ENCODE results near the gene SRCAP.

Gene SRCAP

DNA sequence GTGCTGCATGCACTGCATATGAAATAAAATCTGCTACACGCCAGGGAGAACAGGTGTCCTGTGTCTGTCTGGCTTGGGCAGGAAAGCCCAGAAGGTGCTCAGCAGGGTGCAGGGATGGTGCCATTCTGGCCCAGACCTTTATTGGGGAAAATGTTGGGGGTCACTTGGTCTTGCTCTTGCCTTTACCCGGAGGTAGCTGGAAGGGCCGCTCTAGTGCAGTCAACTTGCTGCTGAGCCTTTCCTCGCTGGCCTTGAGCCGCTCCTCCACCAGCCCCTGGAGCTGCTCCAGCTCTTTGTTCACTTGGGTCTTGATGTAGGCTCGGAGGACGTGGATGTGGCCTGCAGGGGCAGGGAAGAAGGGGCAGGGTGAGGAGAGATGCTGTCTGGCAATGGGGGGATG, 58.3 kb downstream of the SRCAP start:
- Histone ChIP-seq H3K79me1 (ENCODE audit: low read length) (no peaks in the 10 kb centered on the region), H2BK15ac (replicated peaks; ENCODE audit: low read depth) (no peak overlapping the region), H3K23ac (ENCODE audit: low read length) (no peak overlapping the region), H3K4me3 (ENCODE audit: low read length) (no peak overlapping the region), H3K27me3 (ENCODE audit: insufficient read depth, low read length, poor library complexity) (no peaks in the 10 kb centered on the region), H3K56ac (ENCODE audit: low read length) (no peak overlapping the region), H4K8ac (ENCODE audit: low read depth, low read length) (no peak overlapping the region), H2BK5ac (ENCODE audit: low read length) (no peak overlapping the region), H3K36me3 (ENCODE audit: control insufficient read depth, insufficient read depth, low read length) (peaks cover 10% of the 10 kb centered on the region), H2BK120ac (ENCODE audit: low read depth, low read length) (no peak overlapping the region), H3K9ac (ENCODE audit: low read length) (no peak overlapping the region), H3K4me2 (ENCODE audit: low read length) (no peak overlapping the region), H3K27ac (ENCODE audit: low read depth, low read length) (no peak overlapping the region), H3K4me1 (ENCODE audit: control insufficient read depth, low read depth, low read length) (no peaks in the 10 kb centered on the region), H2AK5ac (ENCODE audit: low read length) (no peak overlapping the region), H3K4ac (ENCODE audit: low read depth, low read length) (no peak overlapping the region), H3K79me2 (ENCODE audit: control insufficient read depth, insufficient read depth, low read length) (no peaks in the 10 kb centered on the region), H3K18ac (ENCODE audit: low read length) (no peak overlapping the region), H4K5ac (ENCODE audit: low read length) (no peak overlapping the region)
- no CpG with 5 or more reads among the region's 7 CpGs for WGBS (ENCODE audit: extremely low coverage, insufficient coverage, low lambda C conversion rate)
- no peak for DNase-seq

DNA sequence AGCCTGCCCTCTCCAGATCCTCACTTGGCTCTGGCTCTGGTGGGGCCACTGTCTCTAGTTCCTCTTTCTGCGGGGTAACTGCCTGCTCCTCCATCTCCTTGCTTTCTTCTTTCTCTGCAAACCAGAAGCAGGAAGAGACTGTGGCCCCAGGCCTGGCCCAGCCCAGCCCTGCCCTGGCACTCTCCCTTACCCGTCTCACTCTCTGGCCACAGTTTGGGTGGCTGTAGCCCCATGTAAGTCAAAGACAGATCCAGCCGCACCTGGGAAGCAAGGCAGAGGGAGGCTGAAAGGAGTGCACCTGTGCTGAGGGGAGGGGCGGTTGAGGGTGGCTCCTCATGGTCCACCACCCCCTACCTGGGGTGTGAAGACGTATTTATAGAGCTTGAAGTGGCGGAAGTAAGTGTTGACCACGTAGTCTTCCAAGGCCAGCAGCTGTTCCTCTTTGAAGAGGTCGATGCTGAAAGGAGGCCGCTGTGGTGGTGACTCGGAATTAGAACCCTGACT, 60.1 kb downstream of the SRCAP start:
- Histone ChIP-seq H4K8ac (ENCODE audit: low read depth, low read length) (no peak overlapping the region), H3K23ac (ENCODE audit: low read length) (no peak overlapping the region), H3K18ac (ENCODE audit: low read length) (no peak overlapping the region), H2AK5ac (ENCODE audit: low read length) (no peak overlapping the region), H3K36me3 (ENCODE audit: control insufficient read depth, insufficient read depth, low read length) (peaks cover 6% of the 10 kb centered on the region), H3K4ac (ENCODE audit: low read depth, low read length) (no peak overlapping the region), H3K56ac (ENCODE audit: low read length) (no peak overlapping the region), H2BK120ac (ENCODE audit: low read depth, low read length) (no peak overlapping the region), H2BK5ac (ENCODE audit: low read length) (no peak overlapping the region), H2BK15ac (replicated peaks; ENCODE audit: low read depth) (no peak overlapping the region), H3K4me1 (ENCODE audit: control insufficient read depth, low read depth, low read length) (no peaks in the 10 kb centered on the region), H3K9ac (ENCODE audit: low read length) (no peak overlapping the region), H3K27ac (ENCODE audit: low read depth, low read length) (no peak overlapping the region), H3K27me3 (ENCODE audit: insufficient read depth, low read length, poor library complexity) (no peaks in the 10 kb centered on the region), H3K4me3 (ENCODE audit: low read length) (no peak overlapping the region), H4K5ac (ENCODE audit: low read length) (no peak overlapping the region), H3K79me1 (ENCODE audit: low read length) (peaks cover 9% of the 10 kb centered on the region), H3K4me2 (ENCODE audit: low read length) (no peak overlapping the region), H3K79me2 (ENCODE audit: control insufficient read depth, insufficient read depth, low read length) (peaks cover 14% of the 10 kb centered on the region)
- no peak for DNase-seq
- no CpG with 5 or more reads among the region's 10 CpGs for WGBS (ENCODE audit: extremely low coverage, insufficient coverage, low lambda C conversion rate)

DNA sequence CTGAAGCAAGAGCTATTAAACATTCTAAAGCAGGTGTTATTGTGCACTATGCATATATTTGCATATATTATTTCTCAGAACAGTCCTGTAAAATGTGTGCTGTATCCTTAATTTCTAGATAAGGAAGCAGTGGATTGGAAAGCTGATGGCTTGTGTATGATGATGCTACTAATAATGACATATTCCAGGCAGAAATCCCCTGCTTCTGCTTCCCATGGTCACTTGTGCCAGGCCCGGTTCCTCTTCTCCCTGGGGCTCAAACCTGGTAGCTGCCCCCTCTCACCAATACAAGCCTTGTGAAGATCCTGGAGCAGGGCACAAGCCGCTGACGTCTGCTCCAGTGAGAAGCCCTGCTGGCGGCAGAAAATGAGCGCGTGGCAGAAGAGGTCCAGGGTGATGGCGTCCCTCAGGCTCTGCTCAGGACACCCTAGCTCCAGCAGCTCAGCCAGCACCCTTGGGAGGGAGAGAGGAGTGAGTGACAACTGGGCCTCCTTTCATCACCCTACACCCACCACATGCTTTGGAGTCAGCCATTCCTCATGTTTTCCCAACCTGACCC, 61.1 kb downstream of the SRCAP start:
- no peak overlapping the region for H3K56ac ChIP-seq (ENCODE audit: low read length)
- no peak overlapping the region for H3K9ac ChIP-seq (ENCODE audit: low read length)
- no peak overlapping the region for H3K27ac ChIP-seq (ENCODE audit: low read depth, low read length)
- H3K4ac ChIP-seq (ENCODE audit: low read depth, low read length): no peak overlapping the region
- no peak overlapping the region for H2BK15ac ChIP-seq (replicated peaks; ENCODE audit: low read depth)
- peaks cover 13% of the 10 kb centered on the region for H3K79me1 ChIP-seq (ENCODE audit: low read length)
- H2AK5ac ChIP-seq (ENCODE audit: low read length): no peak overlapping the region
- H4K5ac ChIP-seq (ENCODE audit: low read length): no peak overlapping the region
- no peaks in the 10 kb centered on the region for H3K27me3 ChIP-seq (ENCODE audit: insufficient read depth, low read length, poor library complexity)
- H3K4me2 ChIP-seq (ENCODE audit: low read length): no peak overlapping the region
- H3K4me1 ChIP-seq (ENCODE audit: control insufficient read depth, low read depth, low read length): no peaks in the 10 kb centered on the region
- no peak overlapping the region for H3K18ac ChIP-seq (ENCODE audit: low read length)
- H2BK120ac ChIP-seq (ENCODE audit: low read depth, low read length): no peak overlapping the region
- no peak overlapping the region for H2BK5ac ChIP-seq (ENCODE audit: low read length)
- no peak overlapping the region for H3K4me3 ChIP-seq (ENCODE audit: low read length)
- no CpG with 5 or more reads among the region's 7 CpGs for WGBS (ENCODE audit: extremely low coverage, insufficient coverage, low lambda C conversion rate)
- H3K79me2 ChIP-seq (ENCODE audit: control insufficient read depth, insufficient read depth, low read length): peaks cover 15% of the 10 kb centered on the region
- H4K8ac ChIP-seq (ENCODE audit: low read depth, low read length): no peak overlapping the region
- H3K23ac ChIP-seq (ENCODE audit: low read length): no peak overlapping the region
- no peak for DNase-seq
- H3K36me3 ChIP-seq (ENCODE audit: control insufficient read depth, insufficient read depth, low read length): peaks cover 4% of the 10 kb centered on the region

DNA sequence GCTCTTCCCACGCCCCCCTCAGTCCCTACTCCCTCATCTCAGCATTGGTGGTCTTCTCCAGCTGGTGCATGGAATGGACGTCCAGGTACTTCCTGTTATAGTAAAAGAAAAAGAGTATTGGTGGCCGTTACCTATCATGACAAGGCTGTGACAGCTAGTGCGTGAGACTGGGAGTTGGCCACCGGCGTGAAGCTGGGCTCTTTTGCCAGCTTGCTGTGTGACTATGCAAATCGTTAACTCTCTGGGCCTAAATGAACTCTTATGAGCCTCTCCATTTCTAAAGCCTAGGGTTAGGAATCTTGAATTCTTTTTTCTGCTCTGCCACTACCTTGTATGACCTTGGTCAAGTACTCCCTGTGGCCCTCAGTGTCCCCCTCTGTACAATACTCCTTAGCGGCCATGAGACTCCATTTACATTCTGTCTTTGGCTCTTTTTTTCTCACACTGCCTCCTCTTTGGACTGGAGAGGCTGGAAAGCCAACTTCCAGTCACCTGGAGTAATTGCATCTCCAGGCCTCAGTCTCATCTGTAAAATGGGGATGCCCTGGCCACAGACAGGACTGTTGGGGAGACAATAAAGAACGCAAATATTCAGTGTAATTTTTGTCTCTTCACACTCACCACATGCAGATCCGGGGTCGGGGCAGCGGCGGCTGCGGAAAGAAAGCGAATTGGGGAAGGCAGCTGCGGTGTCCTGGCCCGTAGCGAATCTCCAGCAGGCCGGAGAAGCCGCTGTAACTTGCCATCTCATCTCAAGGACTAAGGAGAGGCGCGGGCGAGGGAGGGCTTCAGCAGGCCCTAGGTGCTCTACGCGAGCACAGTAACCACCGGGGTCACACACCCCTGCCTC, 61.8 kb downstream of the SRCAP start:
- Histone ChIP-seq H3K4me1 (ENCODE audit: control insufficient read depth, low read depth, low read length) (no peaks in the 10 kb centered on the region), H3K27ac (ENCODE audit: low read depth, low read length) (no peak overlapping the region), H3K4ac (ENCODE audit: low read depth, low read length) (no peak overlapping the region), H2BK5ac (ENCODE audit: low read length) (no peak overlapping the region), H3K27me3 (ENCODE audit: insufficient read depth, low read length, poor library complexity) (no peaks in the 10 kb centered on the region), H3K18ac (ENCODE audit: low read length) (no peak overlapping the region), H2BK120ac (ENCODE audit: low read depth, low read length) (no peak overlapping the region), H3K4me2 (ENCODE audit: low read length) (peak overlapping the region; percentile 95), H3K79me2 (ENCODE audit: control insufficient read depth, insufficient read depth, low read length) (peaks cover 15% of the 10 kb centered on the region), H4K8ac (ENCODE audit: low read depth, low read length) (no peak overlapping the region), H2AK5ac (ENCODE audit: low read length) (no peak overlapping the region), H4K5ac (ENCODE audit: low read length) (no peak overlapping the region), H3K79me1 (ENCODE audit: low read length) (peaks cover 15% of the 10 kb centered on the region), H3K4me3 (ENCODE audit: low read length) (peak overlapping the region; percentile 85), H2BK15ac (replicated peaks; ENCODE audit: low read depth) (no peak overlapping the region), H3K9ac (ENCODE audit: low read length) (peak overlapping the region; percentile 86), H3K23ac (ENCODE audit: low read length) (no peak overlapping the region), H3K56ac (ENCODE audit: low read length) (peak overlapping the region; percentile 93), H3K36me3 (ENCODE audit: control insufficient read depth, insufficient read depth, low read length) (peaks cover 7% of the 10 kb centered on the region)
- WGBS (ENCODE audit: extremely low coverage, insufficient coverage, low lambda C conversion rate): no CpG with 5 or more reads among the region's 26 CpGs
- no peak for DNase-seq

DNA sequence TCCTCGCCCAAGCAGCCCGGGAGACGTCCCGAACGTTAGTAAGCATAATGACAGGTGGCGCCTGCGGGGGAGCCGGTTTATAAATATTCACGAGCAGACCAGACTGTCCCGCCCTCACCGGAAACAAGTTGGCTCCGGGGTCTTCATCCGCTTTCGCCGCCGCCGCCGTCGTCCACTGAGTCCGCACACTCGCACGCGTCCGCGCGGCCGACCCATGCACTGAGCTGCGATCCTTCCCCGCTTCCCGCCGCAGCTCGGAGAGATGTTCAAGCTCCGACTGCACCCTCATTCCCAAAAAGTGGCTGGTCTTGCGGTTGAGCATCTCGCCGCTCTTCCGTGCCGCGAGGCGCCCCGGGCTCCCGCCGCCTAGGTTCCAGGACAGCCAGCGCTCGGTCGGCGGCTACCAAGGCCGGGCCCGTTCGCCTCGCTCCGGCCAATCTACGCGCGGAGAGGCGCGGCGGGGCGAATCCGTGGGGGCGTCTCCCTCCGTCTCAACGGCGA, 62.5 kb downstream of the SRCAP start:
- peak overlapping the region; percentile 95 for H3K4me2 ChIP-seq (ENCODE audit: low read length)
- WGBS (ENCODE audit: extremely low coverage, insufficient coverage, low lambda C conversion rate): no CpG with 5 or more reads among the region's 64 CpGs
- no peak overlapping the region for H3K23ac ChIP-seq (ENCODE audit: low read length)
- no peak overlapping the region for H2BK5ac ChIP-seq (ENCODE audit: low read length)
- no peak overlapping the region for H4K5ac ChIP-seq (ENCODE audit: low read length)
- H3K79me1 ChIP-seq (ENCODE audit: low read length): peaks cover 15% of the 10 kb centered on the region
- peaks cover 15% of the 10 kb centered on the region for H3K79me2 ChIP-seq (ENCODE audit: control insufficient read depth, insufficient read depth, low read length)
- H2BK15ac ChIP-seq (replicated peaks; ENCODE audit: low read depth): no peak overlapping the region
- peak overlapping the region; percentile 45 for H3K27ac ChIP-seq (ENCODE audit: low read depth, low read length)
- no peak overlapping the region for H2BK120ac ChIP-seq (ENCODE audit: low read depth, low read length)
- no peak overlapping the region for H3K4ac ChIP-seq (ENCODE audit: low read depth, low read length)
- peak overlapping the region; percentile 93 for H3K56ac ChIP-seq (ENCODE audit: low read length)
- H3K4me1 ChIP-seq (ENCODE audit: control insufficient read depth, low read depth, low read length): no peaks in the 10 kb centered on the region
- H4K8ac ChIP-seq (ENCODE audit: low read depth, low read length): no peak overlapping the region
- peak overlapping the region; percentile 86 for H3K9ac ChIP-seq (ENCODE audit: low read length)
- H3K18ac ChIP-seq (ENCODE audit: low read length): no peak overlapping the region
- DNase-seq: peak; percentile 61
- H3K4me3 ChIP-seq (ENCODE audit: low read length): peak overlapping the region; percentile 85
- no peak overlapping the region for H2AK5ac ChIP-seq (ENCODE audit: low read length)
- H3K27me3 ChIP-seq (ENCODE audit: insufficient read depth, low read length, poor library complexity): no peaks in the 10 kb centered on the region
- peaks cover 11% of the 10 kb centered on the region for H3K36me3 ChIP-seq (ENCODE audit: control insufficient read depth, insufficient read depth, low read length)

All from mesendoderm (in vitro differentiated cells).